Naive thymus-derived CD4-positive, alpha-beta T cell (primary cell): ENCODE measurements around the gene RTN4R. TPM values are rescaled to one million over a fixed set of nuclear protein-coding genes. Genes with fewer than 3 reads are reported as not detected.
A peak's percentile ranks its signal among the peaks of the same experiment; 100 is the strongest.

Experiments
- ATAC-seq: fragments of 150-1000 bp; cut with Tn5 transposase; 2 replicates; pipeline ENCODE4 v1.10.0; 2021; ENCODE audit warnings: mild to moderate bottlenecking, moderate library complexity
- CTCF ChIA-PET: fragments of 350-600 bp; sonication (Branson Sonifier 250); formaldehyde crosslinking; loops from one replicate; lab custom pipeline; 2021; ENCODE audit warnings: antibody characterized with exemption; lab: Charles Lee
- POLR2A ChIA-PET: fragments of 350-600 bp; sonication (Branson Sonifier 250); formaldehyde crosslinking; loops from one replicate; lab custom pipeline; 2021; ENCODE audit warnings: antibody characterized with exemption, inconsistent platforms; lab: Charles Lee
- DNase-seq, 9 donors: peaks; one replicate each; pipeline versions ENCODE4 v3.0.0 to v3.0.0-alpha.2; 2020 to 2022; ENCODE audit warnings: mixed read lengths in 1 of 9
- H3K27ac ChIP-seq: one replicate; pipeline ENCODE4 v1.7.0; 2013; ENCODE audit warnings: mild to moderate bottlenecking, low read depth, low read length, moderate library complexity
- H3K27me3 ChIP-seq, 2 donors: one replicate each; pipeline ENCODE4 v1.7.0; 2013; ENCODE audit warnings: low read length in 2 of 2, mild to moderate bottlenecking in 2 of 2, moderate library complexity in 2 of 2; ENCODE audit not compliant: control insufficient read depth in 2 of 2, insufficient read depth in 2 of 2
- H3K36me3 ChIP-seq, 3 experiments: 1 replicate in 2 of 3; 2 replicates in 1 of 3; pipeline ENCODE4 v1.7.0; 2013; ENCODE audit warnings: low read length in 3 of 3, mild to moderate bottlenecking in 3 of 3, moderate library complexity in 1 of 3; ENCODE audit not compliant: insufficient read depth in 3 of 3, control insufficient read depth in 2 of 3
- H3K4me1 ChIP-seq, 2 donors: one replicate each; pipeline ENCODE4 v1.7.0; 2013; ENCODE audit warnings: low read length in 2 of 2, mild to moderate bottlenecking in 2 of 2, moderate library complexity in 1 of 2; ENCODE audit not compliant: control insufficient read depth in 2 of 2, insufficient read depth in 2 of 2
- H3K4me3 ChIP-seq: 2 replicates; pipeline ENCODE4 v1.7.0; 2013; ENCODE audit warnings: mild to moderate bottlenecking, low read length
- H3K9me3 ChIP-seq, 3 experiments: 1 replicate in 2 of 3; 2 replicates in 1 of 3; pipeline ENCODE4 v1.7.0; 2013; ENCODE audit warnings: low read length in 3 of 3; ENCODE audit not compliant: control insufficient read depth in 2 of 3
- H3K27ac Mint-ChIP-seq, 9 donors: one replicate each; pipeline ENCODE4 v1.8.0; 2020 to 2022; ENCODE audit warnings: mixed read lengths in 9 of 9, mild to moderate bottlenecking in 8 of 9, moderate library complexity in 5 of 9, inconsistent platforms in 2 of 9
- H3K27me3 Mint-ChIP-seq, 5 donors: one replicate each; pipeline ENCODE4 v1.8.0; 2021 to 2022; ENCODE audit warnings: mixed read lengths in 5 of 5, mild to moderate bottlenecking in 1 of 5
- H3K36me3 Mint-ChIP-seq, 5 donors: one replicate each; pipeline ENCODE4 v1.8.0; 2020 to 2022; ENCODE audit warnings: mixed read lengths in 5 of 5, mild to moderate bottlenecking in 3 of 5, inconsistent platforms in 1 of 5
- H3K4me1 Mint-ChIP-seq, 7 donors: one replicate each; pipeline ENCODE4 v1.8.0; 2020 to 2022; ENCODE audit warnings: mixed read lengths in 7 of 7, mild to moderate bottlenecking in 3 of 7, inconsistent platforms in 1 of 7
- H3K4me3 Mint-ChIP-seq, 10 donors: one replicate each; pipeline ENCODE4 v1.8.0; 2020 to 2022; ENCODE audit warnings: mild to moderate bottlenecking in 10 of 10, mixed read lengths in 10 of 10, moderate library complexity in 6 of 10, inconsistent platforms in 2 of 10
- H3K9me3 Mint-ChIP-seq, 11 donors: one replicate each; pipeline ENCODE4 v1.8.0; 2020 to 2022; ENCODE audit warnings: mixed read lengths in 11 of 11, mild to moderate bottlenecking in 4 of 11, inconsistent platforms in 1 of 11, moderate library complexity in 1 of 11
- intact Hi-C, 2 donors: fragments of 100-400 bp; cut with micrococcal nuclease; formaldehyde crosslinking; loops; one replicate each; pipeline ENCODE4 v1.15.1; 2023
- polyA plus RNA-seq, 2 donors: library from polyadenylated mRNA; unstranded; fragments of 300-500 nt; fragmentation: Illumina TruSeq; gene quantifications; one replicate each; pipeline ENCODE4 v1.2.3, GENCODE V29; 2021
- total RNA-seq, 6 experiments: library from RNA in 5 of 6; stranded (reverse) in 5 of 6; gene quantifications; 1 replicate in 5 of 6; 2 replicates in 1 of 6; pipeline ENCODE4 v1.2.3 and lab custom pipeline; 2021 to 2026

Gene RTN4R
- total and polyA plus RNA-seq, 7 experiments from 2014 or later, result 0.98 to 2.9 (median 2.0) TPM

- CTCF ChIA-PET, result no interaction called here
- H3K4me3 Mint-ChIP-seq, result peak overlapping the region; percentile 68 to 86 (median 79)
- intact Hi-C loops, result loop anchor here (2.0 to 10.0 kb wide), 4 partner anchors 97 to 407 kb away; partner anchors contain the start of gene ZNF74 (in 1 of the 2)
- H3K9me3 Mint-ChIP-seq, result no peaks in the 10 kb centered on the region
- peaks cover 0 to 26% (median 4%) of the 10 kb centered on the region in 5 donors for H3K27me3 Mint-ChIP-seq
- no peaks in the 10 kb centered on the region for H3K27me3 ChIP-seq
- POLR2A ChIA-PET, result interaction anchor here (0.6 to 0.7 kb wide), 2 partner anchors 141 to 266 kb away, joined by 3 to 4 read pairs; no protein-coding TSS in a partner anchor
- no peaks in the 10 kb centered on the region for H3K36me3 Mint-ChIP-seq
- H3K27ac ChIP-seq, result peak overlapping the region; percentile 60
- H3K4me1 Mint-ChIP-seq, result peaks cover 4 to 11% (median 9%) of the 10 kb centered on the region in 7 donors
- peak overlapping the region; percentile 52 for H3K4me3 ChIP-seq
- H3K36me3 ChIP-seq, result no peaks in the 10 kb centered on the region
- no peaks in the 10 kb centered on the region for H3K9me3 ChIP-seq
- H3K4me1 ChIP-seq, result peaks cover 0 to 3% of the 10 kb centered on the region in 2 donors
- DNase-seq (no peak), ATAC-seq (no peak)
- H3K27ac Mint-ChIP-seq, result peak overlapping the region in 7 of 9 donors; percentile 34 to 66 (median 51)
Measured at GRCh38 chr22:20298110-20298802, 30.1 kb upstream of the RTN4R start.

DNA sequence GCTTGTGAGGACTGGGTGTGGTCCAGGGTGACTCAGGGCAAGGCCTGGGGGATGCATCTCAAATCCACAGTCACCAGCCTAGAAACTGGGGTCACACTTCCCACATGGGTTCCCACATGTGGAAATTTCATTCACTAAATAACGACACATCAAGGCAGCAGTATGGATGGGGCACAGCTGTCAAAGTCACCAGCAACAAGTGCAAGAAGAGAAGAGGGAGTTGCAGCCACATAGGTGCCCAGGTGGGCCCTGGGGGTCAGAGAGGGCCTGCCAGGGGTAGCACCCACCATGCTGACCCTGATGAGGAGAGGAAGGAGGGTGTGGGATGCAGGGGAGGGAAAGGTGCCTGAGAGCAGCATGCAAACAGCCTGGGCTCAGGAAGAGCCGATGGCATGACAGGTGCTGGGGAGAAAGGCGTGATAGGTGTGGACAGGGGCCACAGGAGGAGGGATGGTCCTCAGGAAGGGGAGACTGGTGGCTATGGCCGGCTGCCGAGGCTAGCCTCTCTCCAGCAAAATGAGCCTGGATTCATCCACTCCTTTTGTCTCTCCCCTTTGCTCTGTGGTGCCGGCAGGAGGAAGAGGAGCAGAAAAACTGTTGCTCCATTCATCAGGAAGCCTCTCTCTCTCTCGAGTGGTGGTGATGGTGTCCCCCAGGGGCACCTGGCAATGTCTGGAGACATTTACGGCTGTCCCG is 29.4 kb upstream of the RTN4R start:
- CTCF ChIA-PET, result no interaction called here
- Mint-ChIP-seq H3K27me3 (peaks cover 0 to 22% (median 2%) of the 10 kb centered on the region in 5 donors), H3K4me3 (peak overlapping the region in 9 of 10 donors; percentile 68 to 86 (median 79)), H3K4me1 (peaks cover 1 to 11% (median 9%) of the 10 kb centered on the region in 7 donors), H3K9me3 (no peaks in the 10 kb centered on the region), H3K36me3 (no peaks in the 10 kb centered on the region), H3K27ac (peak overlapping the region in 7 of 9 donors; percentile 4 to 78 (median 60))
- Histone ChIP-seq H3K4me3 (no peak overlapping the region), H3K27ac (no peak overlapping the region), H3K4me1 (peaks cover 0 to 3% of the 10 kb centered on the region in 2 donors), H3K9me3 (no peaks in the 10 kb centered on the region), H3K36me3 (no peaks in the 10 kb centered on the region), H3K27me3 (no peaks in the 10 kb centered on the region)
- no peak for DNase-seq
- intact Hi-C loops, result loop anchor here (2.0 to 10.0 kb wide), 4 partner anchors 97 to 407 kb away; partner anchors contain the start of gene ZNF74 (in 1 of the 2)
- POLR2A ChIA-PET, result no interaction called here
- no peak for ATAC-seq

GRCh38 chr22:20296598-20296997 is 28.5 kb upstream of the RTN4R start:
- ChIA-PET POLR2A (no interaction called here), CTCF (no interaction called here)
- Histone ChIP-seq H3K36me3 (no peaks in the 10 kb centered on the region), H3K4me3 (no peak overlapping the region), H3K9me3 (no peaks in the 10 kb centered on the region), H3K4me1 (peaks cover 0 to 3% of the 10 kb centered on the region in 2 donors), H3K27me3 (no peaks in the 10 kb centered on the region), H3K27ac (no peak overlapping the region)
- intact Hi-C loops, result loop anchor here (5.0 to 10.0 kb wide), 3 partner anchors 166 to 408 kb away; no protein-coding TSS in a partner anchor
- ATAC-seq (no peak), DNase-seq (no peak)
- Mint-ChIP-seq H3K36me3 (no peaks in the 10 kb centered on the region), H3K27me3 (peaks cover 0 to 18% (median 0%) of the 10 kb centered on the region in 5 donors), H3K4me1 (peaks cover 0 to 11% (median 9%) of the 10 kb centered on the region in 7 donors), H3K9me3 (no peaks in the 10 kb centered on the region), H3K27ac (peak overlapping the region in 2 of 9 donors; percentile 4 to 17), H3K4me3 (peak overlapping the region in 3 of 10 donors; percentile 29 to 86 (median 60))

DNA sequence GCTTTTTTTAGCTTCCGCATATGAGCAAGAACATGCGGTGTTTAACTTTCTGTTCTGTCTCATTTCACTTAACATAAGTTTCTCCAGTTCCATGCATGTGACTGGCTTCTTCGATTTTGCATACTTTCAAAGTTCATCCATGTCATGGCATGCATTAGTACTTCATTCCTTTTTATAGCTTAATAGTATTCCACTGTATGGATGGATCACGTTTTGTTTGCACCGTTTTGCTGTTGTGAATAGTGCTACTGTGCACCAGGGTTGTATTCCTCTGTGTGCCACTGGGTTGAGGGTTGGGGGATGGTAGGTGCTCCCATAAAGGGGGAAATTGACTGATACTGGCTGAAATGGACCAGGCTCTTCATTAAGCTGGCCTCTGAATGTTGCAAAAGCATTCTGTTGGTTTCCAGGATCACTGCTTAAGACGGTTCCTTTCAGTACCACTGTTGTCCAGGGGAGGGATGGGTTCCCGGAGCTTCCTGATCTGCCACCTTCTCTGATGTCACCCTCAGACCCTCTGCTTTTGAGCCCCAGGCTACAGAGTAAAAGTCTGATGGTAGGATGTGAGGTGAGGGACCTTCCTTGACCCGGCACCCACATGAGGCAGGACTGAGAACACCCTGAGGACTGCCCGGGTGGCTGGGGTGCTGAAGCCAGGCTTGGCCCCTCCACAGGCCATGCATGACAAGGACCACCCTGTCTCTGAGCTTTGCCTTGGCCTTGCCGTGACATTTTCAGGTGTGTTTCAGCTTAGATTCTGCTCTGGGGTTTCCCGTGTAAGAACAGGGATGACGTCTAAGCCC is 27.3 kb upstream of the RTN4R start:
- intact Hi-C loops, result loop anchor here (5.0 to 10.0 kb wide), 3 partner anchors 167 to 409 kb away; no protein-coding TSS in a partner anchor
- H3K27ac Mint-ChIP-seq, result no peak overlapping the region
- H3K27me3 Mint-ChIP-seq, result peaks cover 0 to 7% (median 0%) of the 10 kb centered on the region in 5 donors
- no peaks in the 10 kb centered on the region for H3K9me3 Mint-ChIP-seq
- no peak for ATAC-seq
- peak overlapping the region in 1 of 10 donors; percentile 9 for H3K4me3 Mint-ChIP-seq
- Histone ChIP-seq H3K27me3 (no peaks in the 10 kb centered on the region), H3K9me3 (no peaks in the 10 kb centered on the region), H3K27ac (no peak overlapping the region), H3K4me3 (no peak overlapping the region), H3K4me1 (peaks cover 0 to 3% of the 10 kb centered on the region in 2 donors), H3K36me3 (no peaks in the 10 kb centered on the region)
- ChIA-PET POLR2A (no interaction called here), CTCF (interaction anchor here (0.6 to 1.7 kb wide), 3 partner anchors 139 to 523 kb away, joined by 3 read pairs; no protein-coding TSS in a partner anchor)
- no peaks in the 10 kb centered on the region for H3K36me3 Mint-ChIP-seq
- DNase-seq, result no peak
- peaks cover 0 to 10% (median 4%) of the 10 kb centered on the region in 7 donors for H3K4me1 Mint-ChIP-seq

DNA sequence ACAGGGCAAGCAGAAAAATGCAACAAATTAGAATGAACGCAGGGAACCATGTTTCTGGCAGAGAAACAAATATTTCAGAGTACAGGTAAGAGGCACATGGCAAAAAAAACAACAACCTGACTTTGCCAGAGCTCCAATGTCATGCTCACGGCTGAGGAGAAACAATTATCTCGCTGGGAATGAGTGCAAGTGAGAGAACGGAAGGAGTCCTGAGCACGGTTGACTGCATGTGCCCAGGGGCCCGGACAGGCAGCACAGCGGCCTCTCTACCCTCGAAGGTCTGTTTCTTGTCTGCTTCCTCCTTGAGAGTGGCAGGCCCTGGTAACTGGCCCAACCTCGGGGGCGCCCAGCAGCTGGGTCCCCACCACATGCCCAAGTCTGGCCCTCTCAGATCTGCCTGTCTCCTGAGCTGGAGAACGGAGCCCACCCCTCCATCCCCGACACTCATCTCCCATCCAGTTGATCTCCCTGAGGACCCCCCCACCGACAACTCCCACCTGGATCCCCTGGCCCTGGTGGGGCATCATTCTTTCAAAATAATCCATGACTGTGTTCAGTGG is 24.6 kb upstream of the RTN4R start:
- Mint-ChIP-seq H3K27ac (no peak overlapping the region), H3K36me3 (no peaks in the 10 kb centered on the region), H3K27me3 (peaks cover 0 to 2% (median 0%) of the 10 kb centered on the region in 5 donors), H3K9me3 (no peaks in the 10 kb centered on the region), H3K4me3 (no peak overlapping the region), H3K4me1 (peaks cover 0 to 5% (median 0%) of the 10 kb centered on the region in 7 donors)
- intact Hi-C loops, result loop anchor here in 1 of 2 donors (10.0 kb wide), 2 partner anchors 308 to 412 kb away; no protein-coding TSS in a partner anchor
- no peaks in the 10 kb centered on the region for H3K27me3 ChIP-seq
- no peak overlapping the region for H3K4me3 ChIP-seq
- ATAC-seq (no peak), DNase-seq (no peak)
- H3K9me3 ChIP-seq, result no peaks in the 10 kb centered on the region
- no peak overlapping the region for H3K27ac ChIP-seq
- H3K36me3 ChIP-seq, result no peaks in the 10 kb centered on the region
- ChIA-PET POLR2A (interaction anchor here (0.6 kb wide), 1 partner anchor 54 kb away, joined by 3 read pairs; no protein-coding TSS in a partner anchor), CTCF (interaction anchor here (0.8 kb wide), 1 partner anchor 22 kb away, joined by 5 read pairs; no protein-coding TSS in a partner anchor)
- H3K4me1 ChIP-seq, result no peaks in the 10 kb centered on the region
